Mucosa of stomach (tissue), 1 donor: Measurements from ENCODE around the gene COL23A1.
"Not testable (repeated sequence)": the region's sequence is repeated elsewhere in the genome, so short reads cannot be mapped to it uniquely, and the experiment has no call there.

Experiments used
- H3K27me3 ChIP-seq: one replicate; pipeline ENCODE4 v1.7.0; 2013; ENCODE audit warnings: mild to moderate bottlenecking, low read length; ENCODE audit not compliant: control insufficient read depth, insufficient read depth
- H3K36me3 ChIP-seq: one replicate; pipeline ENCODE4 v1.7.0; 2013; ENCODE audit warnings: low read length; ENCODE audit not compliant: control insufficient read depth, insufficient read depth
- H3K4me1 ChIP-seq: one replicate; pipeline ENCODE4 v1.7.0; 2013; ENCODE audit warnings: mild to moderate bottlenecking, low read length; ENCODE audit not compliant: control insufficient read depth, insufficient read depth
- H3K4me3 ChIP-seq: one replicate; pipeline ENCODE4 v1.7.0; 2013; ENCODE audit warnings: low read length
- H3K9ac ChIP-seq: one replicate; pipeline ENCODE4 v1.7.0; 2013; ENCODE audit warnings: mild to moderate bottlenecking, low read length, moderate library complexity
- H3K9me3 ChIP-seq: one replicate; pipeline ENCODE4 v1.7.0; 2013; ENCODE audit warnings: mild to moderate bottlenecking, low read length, moderate library complexity; ENCODE audit not compliant: control insufficient read depth
- donor health status: Pancreatic carcinoma.

The COL23A1 gene

DNA sequence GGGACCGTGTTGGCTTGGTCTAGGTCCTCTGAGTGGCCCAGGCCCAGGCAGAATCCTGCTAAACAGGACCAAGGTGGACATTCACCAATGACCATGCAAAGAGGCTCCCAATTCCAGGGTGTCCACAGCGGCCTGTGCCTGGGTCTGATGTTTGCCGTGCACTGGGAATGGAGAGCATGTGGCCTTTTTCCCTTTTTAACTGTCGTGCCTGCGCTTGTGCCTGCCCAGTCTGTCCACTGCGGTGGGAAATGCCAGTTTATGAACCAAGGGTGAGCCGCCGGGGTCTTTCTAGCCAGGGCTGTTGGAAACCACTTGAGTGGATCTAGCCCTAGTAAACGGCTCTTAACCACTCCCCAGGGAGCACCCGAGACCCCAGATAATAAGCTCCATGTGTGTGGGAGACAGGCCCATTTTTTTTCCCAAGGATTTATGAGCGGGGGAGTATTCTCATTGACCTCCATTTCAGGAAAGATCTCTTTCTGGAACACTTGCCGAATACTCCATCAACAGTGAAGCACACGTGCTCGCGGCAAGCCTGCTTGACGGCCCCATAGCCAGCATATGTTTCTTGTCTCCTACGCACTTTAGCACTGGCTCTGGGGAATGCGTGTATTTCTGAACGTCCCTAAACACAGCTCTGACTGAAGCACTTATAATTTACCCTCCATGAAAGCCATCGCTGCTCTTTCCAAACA, 264.4 kb downstream of the COL23A1 start:
- no peaks in the 10 kb centered on the region for H3K36me3 ChIP-seq
- no peak overlapping the region for H3K4me3 ChIP-seq
- no peaks in the 10 kb centered on the region for H3K27me3 ChIP-seq

DNA sequence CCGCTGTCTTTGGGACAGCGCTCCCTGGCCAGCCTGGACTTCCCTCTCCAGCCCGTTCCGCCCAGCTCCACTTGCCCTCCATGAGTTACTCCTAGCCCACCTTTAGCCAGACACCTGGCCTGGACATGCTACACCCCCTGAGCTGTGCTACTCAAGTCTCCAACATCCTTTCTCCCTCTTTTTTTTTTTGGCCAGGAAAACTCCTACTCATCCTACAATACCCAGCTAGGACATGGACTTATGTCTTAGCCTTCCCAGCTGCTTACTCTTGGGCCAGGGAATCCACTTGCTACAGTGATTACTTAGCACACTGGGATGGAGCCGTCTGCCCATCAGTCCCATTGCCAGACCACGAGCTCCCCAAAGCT, 264.9 kb downstream of the COL23A1 start:
- H3K9ac ChIP-seq = no peak overlapping the region
- no peaks in the 10 kb centered on the region for H3K9me3 ChIP-seq
- H3K27me3 ChIP-seq = no peaks in the 10 kb centered on the region
- H3K4me3 ChIP-seq = no peak overlapping the region
- H3K4me1 ChIP-seq = no peaks in the 10 kb centered on the region
- no peaks in the 10 kb centered on the region for H3K36me3 ChIP-seq

More for the DNA sequence above, 264.4 kb downstream of the COL23A1 start:
- Histone ChIP-seq H3K9me3 (no peaks in the 10 kb centered on the region), H3K9ac (no peak overlapping the region), H3K4me1 (peaks cover 4% of the 10 kb centered on the region)

GRCh38 chr5:178324481-178325310, 265.5 kb downstream of the COL23A1 start:
- Histone ChIP-seq H3K36me3 (no peaks in the 10 kb centered on the region), H3K4me1 (no peaks in the 10 kb centered on the region), H3K27me3 (no peaks in the 10 kb centered on the region), H3K9ac (no peak overlapping the region), H3K4me3 (no peak overlapping the region), H3K9me3 (no peaks in the 10 kb centered on the region)

- H3K36me3 ChIP-seq = no peaks in the 10 kb centered on the region
- no peak overlapping the region for H3K4me3 ChIP-seq
- H3K9me3 ChIP-seq = no peaks in the 10 kb centered on the region
- H3K9ac ChIP-seq = no peak overlapping the region
- no peaks in the 10 kb centered on the region for H3K4me1 ChIP-seq
- no peaks in the 10 kb centered on the region for H3K27me3 ChIP-seq
These were observed 266.2 kb downstream of the COL23A1 start for GRCh38 chr5:178323961-178324360.

- Histone ChIP-seq H3K4me3 (no peak overlapping the region), H3K4me1 (no peaks in the 10 kb centered on the region), H3K9ac (no peak overlapping the region), H3K36me3 (no peaks in the 10 kb centered on the region), H3K27me3 (no peaks in the 10 kb centered on the region), H3K9me3 (no peaks in the 10 kb centered on the region)
These were observed 266.7 kb downstream of the COL23A1 start for GRCh38 chr5:178323541-178323865.

- Histone ChIP-seq H3K9me3 (no peaks in the 10 kb centered on the region), H3K4me3 (no peak overlapping the region), H3K36me3 (no peaks in the 10 kb centered on the region), H3K9ac (no peak overlapping the region), H3K4me1 (no peaks in the 10 kb centered on the region), H3K27me3 (no peaks in the 10 kb centered on the region)
These were observed 267.3 kb downstream of the COL23A1 start for GRCh38 chr5:178322736-178323540.

GRCh38 chr5:178320281-178320855, 269.8 kb downstream of the COL23A1 start:
- no peaks in the 10 kb centered on the region for H3K4me1 ChIP-seq
- no peak overlapping the region for H3K4me3 ChIP-seq
- no peaks in the 10 kb centered on the region for H3K36me3 ChIP-seq
- H3K9me3 ChIP-seq = no peaks in the 10 kb centered on the region
- H3K27me3 ChIP-seq = no peaks in the 10 kb centered on the region
- H3K9ac ChIP-seq = no peak overlapping the region

DNA sequence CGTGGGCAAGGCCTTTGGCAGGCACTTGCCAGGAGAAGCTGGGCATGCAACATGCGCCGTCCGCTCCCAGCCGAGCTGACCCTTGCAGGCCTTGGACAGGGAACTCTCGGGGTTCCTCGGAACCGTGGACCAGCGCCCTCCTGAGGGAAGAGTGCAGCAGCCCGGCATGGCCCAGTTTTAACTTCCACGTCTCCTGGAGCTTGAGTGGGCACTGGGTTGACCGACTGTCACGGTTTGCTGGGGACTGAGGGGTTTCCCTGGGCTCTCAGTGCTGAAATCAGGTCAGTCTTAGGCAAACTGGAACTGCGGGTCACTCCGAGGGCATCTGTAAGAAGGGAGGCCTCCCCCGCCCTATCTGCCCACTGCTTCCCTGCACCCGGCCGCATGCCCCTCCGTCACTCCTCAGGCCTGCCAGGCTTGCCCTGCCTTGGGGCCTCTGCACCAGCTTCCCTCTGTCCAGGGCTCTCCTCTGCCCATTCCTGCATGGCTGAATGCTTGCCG, 270.6 kb downstream of the COL23A1 start:
- Histone ChIP-seq H3K4me1 (no peaks in the 10 kb centered on the region), H3K36me3 (no peaks in the 10 kb centered on the region), H3K27me3 (no peaks in the 10 kb centered on the region), H3K9ac (no peak overlapping the region), H3K9me3 (no peaks in the 10 kb centered on the region), H3K4me3 (no peak overlapping the region)

- H3K27me3 ChIP-seq = no peaks in the 10 kb centered on the region
- no peaks in the 10 kb centered on the region for H3K9me3 ChIP-seq
- no peak overlapping the region for H3K4me3 ChIP-seq
- no peaks in the 10 kb centered on the region for H3K36me3 ChIP-seq
- no peak overlapping the region for H3K9ac ChIP-seq
- H3K4me1 ChIP-seq = no peaks in the 10 kb centered on the region
These were observed 271.3 kb downstream of the COL23A1 start for GRCh38 chr5:178318893-178319292.

DNA sequence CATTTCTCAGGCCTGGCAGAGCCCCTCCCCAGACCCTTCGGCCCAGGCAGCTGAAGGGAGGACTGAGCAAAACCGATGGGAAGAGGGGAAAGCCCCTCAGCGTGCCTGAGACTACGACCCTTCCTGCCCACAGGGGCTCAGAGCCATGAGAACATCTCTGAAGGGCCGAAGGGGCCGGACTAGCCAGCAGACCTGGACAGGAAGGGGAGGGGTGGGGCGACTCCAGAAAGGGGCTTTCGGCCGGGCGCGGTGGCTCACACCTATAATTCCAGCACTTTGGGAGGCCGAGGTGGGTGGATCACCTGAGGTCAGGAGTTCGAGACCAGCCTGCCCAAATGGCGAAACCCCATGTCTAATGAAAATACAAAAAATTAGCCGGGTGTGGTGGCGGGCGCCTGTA, 271.8 kb downstream of the COL23A1 start:
- Histone ChIP-seq H3K36me3 (no peaks in the 10 kb centered on the region), H3K4me3 (no peak overlapping the region), H3K4me1 (no peaks in the 10 kb centered on the region), H3K9me3 (no peaks in the 10 kb centered on the region), H3K27me3 (no peaks in the 10 kb centered on the region), H3K9ac (no peak overlapping the region)

DNA sequence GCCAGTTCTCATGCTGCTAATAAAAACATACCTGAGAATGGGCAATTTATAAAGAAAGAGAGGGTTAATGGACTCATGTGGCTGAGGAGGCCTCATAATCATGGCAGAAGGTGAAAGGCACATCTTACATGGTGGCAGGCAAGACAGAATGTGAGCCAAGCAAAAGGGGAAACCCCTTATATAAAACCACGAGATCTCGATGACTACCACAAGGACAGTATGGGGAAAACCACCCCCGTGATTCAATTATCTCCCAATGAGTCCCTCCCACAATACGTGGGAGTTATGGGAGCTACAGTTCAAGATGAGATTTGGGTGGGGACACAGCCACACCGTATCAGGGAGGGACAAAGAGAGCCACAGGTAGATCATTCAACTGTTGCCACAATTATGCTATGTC, 272.5 kb downstream of the COL23A1 start:
- H3K4me3 ChIP-seq, H3K36me3 ChIP-seq, H3K9me3 ChIP-seq, H3K4me1 ChIP-seq, H3K9ac ChIP-seq, H3K27me3 ChIP-seq: not testable (repeated sequence)
